GM19193 (cell line): ENCODE data around the gene MLLT1.

ENCODE experiments used
- POLR2A ChIP-seq: IDR thresholded peaks from 4 replicates; pipeline ENCODE4 v1.6.1; 2011; ENCODE audit not compliant: insufficient read depth, insufficient read length; ENCODE audit errors: extremely low read depth

The MLLT1 gene

GRCh38 chr19:6215701-6216235 is 64.0 kb downstream of the MLLT1 start:
- TF ChIP-seq POLR2A = no peak

GRCh38 chr19:6214881-6215541 is 64.8 kb downstream of the MLLT1 start:
- no peak for TF ChIP-seq POLR2A

- no peak for TF ChIP-seq POLR2A
These were observed 65.8 kb downstream of the MLLT1 start for GRCh38 chr19:6213696-6214641.

- no peak for TF ChIP-seq POLR2A
These were observed 66.5 kb downstream of the MLLT1 start for GRCh38 chr19:6213266-6213595.

GRCh38 chr19:6212403-6213265 is 67.1 kb downstream of the MLLT1 start:
- no peak for TF ChIP-seq POLR2A

GRCh38 chr19:6211632-6212402 is 68.0 kb downstream of the MLLT1 start:
- no peak for TF ChIP-seq POLR2A

- no peak for TF ChIP-seq POLR2A
These were observed 68.8 kb downstream of the MLLT1 start for GRCh38 chr19:6210721-6211600.

GRCh38 chr19:6210091-6210490 is 69.7 kb downstream of the MLLT1 start:
- TF ChIP-seq POLR2A = no peak

- TF ChIP-seq POLR2A = no peak
These were observed 70.1 kb downstream of the MLLT1 start for GRCh38 chr19:6209680-6210079.

- TF ChIP-seq POLR2A = no peak
These were observed 70.5 kb downstream of the MLLT1 start for GRCh38 chr19:6209233-6209632.

- no peak for TF ChIP-seq POLR2A
These were observed 74.7 kb downstream of the MLLT1 start for GRCh38 chr19:6204866-6205723.

GRCh38 chr19:6204212-6204611 is 75.6 kb downstream of the MLLT1 start:
- no peak for TF ChIP-seq POLR2A
